Hepatocyte (in vitro differentiated cells): ENCODE measurements around the gene SDC4. TPM values are rescaled to one million over a fixed set of nuclear protein-coding genes. Genes with fewer than 3 reads are reported as not detected.

Experiments used
- DNase-seq: peaks from one replicate; pipeline ENCODE4 v3.0.0-alpha.2; 2016; ENCODE audit warnings: low spot score
- H2AFZ ChIP-seq: fragments of 200-600 bp; sonication (generic); 2 replicates; pipeline ENCODE4 v1.6.0; 2016; ENCODE audit warnings: antibody characterized with exemption, mild to moderate bottlenecking
- H3K27ac ChIP-seq: fragments of 200-600 bp; sonication (generic); 2 replicates; pipeline ENCODE4 v1.5.1; 2016; ENCODE audit warnings: mild to moderate bottlenecking
- H3K27me3 ChIP-seq: fragments of 200-600 bp; sonication (generic); 2 replicates; pipeline ENCODE4 v1.6.1; 2016
- H3K36me3 ChIP-seq: fragments of 200-600 bp; sonication (generic); replicated peaks from 2 replicates; pipeline ENCODE4 v1.5.1; 2016; ENCODE audit warnings: low read depth; ENCODE audit not compliant: insufficient read depth
- H3K4me1 ChIP-seq: fragments of 200-600 bp; sonication (generic); 2 replicates; pipeline ENCODE4 v1.5.1; 2016; ENCODE audit warnings: mild to moderate bottlenecking, moderate library complexity; ENCODE audit not compliant: insufficient read depth
- H3K4me2 ChIP-seq: fragments of 200-600 bp; sonication (generic); 2 replicates; pipeline ENCODE4 v1.6.0; 2016
- H3K4me3 ChIP-seq: fragments of 200-600 bp; sonication (generic); 2 replicates; pipeline ENCODE4 v1.5.1; 2016; ENCODE audit warnings: mild to moderate bottlenecking
- H3K79me2 ChIP-seq: fragments of 200-600 bp; sonication (generic); 2 replicates; pipeline ENCODE4 v1.6.0; 2017; ENCODE audit warnings: mild to moderate bottlenecking
- H3K9me2 ChIP-seq: fragments of 200-600 bp; sonication (generic); replicated peaks from 2 replicates; pipeline ENCODE4 v1.6.0; 2017; ENCODE audit warnings: mild to moderate bottlenecking; ENCODE audit not compliant: insufficient read depth
- H3K9me3 ChIP-seq: fragments of 200-600 bp; sonication (generic); 2 replicates; pipeline ENCODE4 v1.5.1; 2016; ENCODE audit warnings: low read depth, mild to moderate bottlenecking
- H4K20me1 ChIP-seq: fragments of 200-600 bp; sonication (generic); 2 replicates; pipeline ENCODE4 v1.6.0; 2016; ENCODE audit warnings: mild to moderate bottlenecking; ENCODE audit not compliant: insufficient read depth, poor library complexity, severe bottlenecking
- EZH2 ChIP-seq: fragments of 200-600 bp; sonication (generic); IDR thresholded peaks from 2 replicates; pipeline ENCODE4 v1.6.1; 2016; ENCODE audit warnings: antibody characterized with exemption, mild to moderate bottlenecking, borderline replicate concordance
- EZH2phosphoT487 ChIP-seq: fragments of 200-600 bp; sonication (generic); IDR thresholded peaks from one replicate; pipeline ENCODE4 v1.6.1; 2018; ENCODE audit warnings: antibody characterized with exemption, mild to moderate bottlenecking, low read depth, moderate library complexity; ENCODE audit not compliant: unreplicated experiment, severe bottlenecking
- WGBS: methylation state at CpG from one replicate; pipeline ENCODE4 v1.1.6; 2016; ENCODE audit warnings: low lambda C conversion rate; ENCODE audit errors: missing lambda C conversion rate; 5-methylcytosine and 5-hydroxymethylcytosine counted together
- polyA plus RNA-seq: library from polyadenylated mRNA; unstranded; fragments of >200 nt; fragmentation: Nextera tagmentation; extraction: Ambion mirVana; gene quantifications from 2 replicates; pipeline ENCODE4 v1.2.1, GENCODE V29; 2016
- total RNA-seq: library from RNA; depleted of rRNA; stranded (reverse); fragments of >200 nt; gene quantifications from 2 replicates; pipeline ENCODE4 v1.2.3, GENCODE V29; 2014
- TF ChIP-seq, protein P1 (sequence below): fragments of 200-600 bp; sonication (generic); IDR thresholded peaks from 2 replicates; pipeline ENCODE4 v1.5.1; 2016; ENCODE audit warnings: antibody characterized with exemption, mild to moderate bottlenecking; ENCODE audit not compliant: poor library complexity

SDC4 gene
- total and polyA plus RNA-seq, 2 experiments from 2014 or later = 178 to 191 TPM

DNA sequence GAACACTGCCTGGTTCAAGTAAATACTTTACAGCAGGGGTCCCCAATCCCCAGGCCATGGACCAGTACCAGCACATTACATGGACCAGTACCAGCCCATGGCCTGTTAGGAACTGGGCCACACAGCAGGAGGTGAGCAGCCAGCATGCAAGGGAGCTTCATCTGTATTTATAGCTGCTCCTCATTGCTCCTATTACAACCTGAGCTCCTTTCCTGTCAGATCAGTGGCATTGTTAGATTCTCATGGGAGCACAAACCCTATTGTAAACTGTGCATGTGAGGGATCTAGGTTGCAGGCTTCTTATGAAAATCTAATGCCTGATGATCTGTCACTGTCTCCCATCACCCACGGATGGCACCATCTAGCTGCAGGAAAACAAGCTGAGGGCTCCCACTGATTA, 53.6 kb downstream of the SDC4 start:
- peaks cover 14% of the 10 kb centered on the region for H3K27me3 ChIP-seq
- no peaks in the 10 kb centered on the region for H3K79me2 ChIP-seq
- H3K9me3 ChIP-seq = no peaks in the 10 kb centered on the region
- no peak for DNase-seq
- TF ChIP-seq, protein P1, sequence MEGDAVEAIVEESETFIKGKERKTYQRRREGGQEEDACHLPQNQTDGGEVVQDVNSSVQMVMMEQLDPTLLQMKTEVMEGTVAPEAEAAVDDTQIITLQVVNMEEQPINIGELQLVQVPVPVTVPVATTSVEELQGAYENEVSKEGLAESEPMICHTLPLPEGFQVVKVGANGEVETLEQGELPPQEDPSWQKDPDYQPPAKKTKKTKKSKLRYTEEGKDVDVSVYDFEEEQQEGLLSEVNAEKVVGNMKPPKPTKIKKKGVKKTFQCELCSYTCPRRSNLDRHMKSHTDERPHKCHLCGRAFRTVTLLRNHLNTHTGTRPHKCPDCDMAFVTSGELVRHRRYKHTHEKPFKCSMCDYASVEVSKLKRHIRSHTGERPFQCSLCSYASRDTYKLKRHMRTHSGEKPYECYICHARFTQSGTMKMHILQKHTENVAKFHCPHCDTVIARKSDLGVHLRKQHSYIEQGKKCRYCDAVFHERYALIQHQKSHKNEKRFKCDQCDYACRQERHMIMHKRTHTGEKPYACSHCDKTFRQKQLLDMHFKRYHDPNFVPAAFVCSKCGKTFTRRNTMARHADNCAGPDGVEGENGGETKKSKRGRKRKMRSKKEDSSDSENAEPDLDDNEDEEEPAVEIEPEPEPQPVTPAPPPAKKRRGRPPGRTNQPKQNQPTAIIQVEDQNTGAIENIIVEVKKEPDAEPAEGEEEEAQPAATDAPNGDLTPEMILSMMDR = no peak
- H3K9me2 ChIP-seq = no peaks in the 10 kb centered on the region
- H3K4me3 ChIP-seq = no peak overlapping the region
- H3K36me3 ChIP-seq = no peaks in the 10 kb centered on the region
- no peak overlapping the region for H2AFZ ChIP-seq
- no peak overlapping the region for H3K4me2 ChIP-seq
- no peak overlapping the region for H3K27ac ChIP-seq
- no peaks in the 10 kb centered on the region for H3K4me1 ChIP-seq
- WGBS = 92% methylated on average over 1 of the region's 1 CpG
- no peaks in the 10 kb centered on the region for H4K20me1 ChIP-seq

GRCh38 chr20:45294003-45294368, 54.2 kb downstream of the SDC4 start:
- H3K4me1 ChIP-seq = no peaks in the 10 kb centered on the region
- no peaks in the 10 kb centered on the region for H3K79me2 ChIP-seq
- H3K27me3 ChIP-seq = peaks cover 14% of the 10 kb centered on the region
- no peaks in the 10 kb centered on the region for H3K9me2 ChIP-seq
- H3K27ac ChIP-seq = no peak overlapping the region
- peak overlapping the region; percentile 96 for H3K4me2 ChIP-seq
- no peaks in the 10 kb centered on the region for H3K36me3 ChIP-seq
- TF ChIP-seq EZH2phosphoT487 = no peak
- TF ChIP-seq, protein P1 = no peak
- no peak for TF ChIP-seq EZH2
- no peaks in the 10 kb centered on the region for H3K9me3 ChIP-seq
- peak overlapping the region; percentile 92 for H2AFZ ChIP-seq
- WGBS = 65% methylated on average over 5 of the region's 5 CpGs
- DNase-seq = no peak
- no peak overlapping the region for H3K4me3 ChIP-seq
- H4K20me1 ChIP-seq = no peaks in the 10 kb centered on the region

DNA sequence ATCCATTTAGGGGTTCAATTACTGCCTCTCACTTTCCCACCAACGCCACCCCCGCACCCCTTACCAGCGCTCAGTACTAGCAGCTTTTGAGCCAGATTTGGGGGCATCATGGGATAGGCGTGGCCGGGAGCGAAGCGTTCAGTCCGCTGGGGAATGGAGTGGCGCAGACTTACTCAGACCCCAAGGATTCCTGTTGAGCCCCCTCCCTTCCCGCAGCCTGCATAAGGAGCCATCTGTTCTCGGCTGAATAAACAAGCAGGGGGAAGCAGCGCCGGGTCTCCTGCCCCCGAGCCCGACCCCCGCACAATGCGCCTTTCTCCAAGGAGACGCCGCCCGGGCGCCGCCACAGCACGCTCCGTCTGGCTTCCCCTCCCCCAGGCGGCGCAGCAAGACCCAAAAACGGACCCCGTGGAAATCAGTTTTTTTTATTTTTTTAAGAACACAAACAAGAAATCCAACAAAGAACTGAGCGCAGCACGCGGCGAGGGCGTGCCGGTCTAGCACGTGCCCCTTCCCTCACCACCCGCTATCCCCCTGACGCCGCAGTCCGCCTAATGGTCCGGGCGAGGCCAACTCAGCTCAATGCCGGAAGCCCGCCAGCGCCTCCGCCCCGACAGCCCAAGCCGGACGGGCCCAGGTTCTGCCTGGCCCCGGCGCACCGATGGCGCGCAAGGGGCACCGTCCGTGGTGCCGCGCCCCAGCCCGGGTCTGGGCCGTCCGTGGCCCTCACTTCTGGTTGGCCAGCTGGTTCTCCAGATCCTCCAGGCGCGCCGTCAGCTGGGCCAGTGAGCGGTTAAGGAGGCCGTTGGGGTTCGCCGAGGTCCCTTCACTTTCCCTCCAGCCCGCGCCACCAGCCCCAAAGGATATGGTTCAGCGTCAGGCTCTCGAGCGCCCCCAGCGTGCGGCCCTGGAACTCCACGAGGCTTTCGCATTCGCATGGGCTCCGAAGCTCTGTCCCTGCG, 54.9 kb downstream of the SDC4 start:
- Histone ChIP-seq H3K79me2 (no peaks in the 10 kb centered on the region), H4K20me1 (no peaks in the 10 kb centered on the region), H3K9me3 (no peaks in the 10 kb centered on the region), H2AFZ (peak overlapping the region; percentile 92), H3K4me3 (peak overlapping the region; percentile 78), H3K27ac (no peak overlapping the region), H3K4me2 (peak overlapping the region; percentile 96), H3K27me3 (peaks cover 14% of the 10 kb centered on the region), H3K4me1 (no peaks in the 10 kb centered on the region), H3K9me2 (no peaks in the 10 kb centered on the region), H3K36me3 (no peaks in the 10 kb centered on the region)
- TF ChIP-seq EZH2 = no peak
- TF ChIP-seq, protein P1 = peak; percentile 85
- peak; percentile 87 for DNase-seq
- 5% methylated on average over 68 of the region's 79 CpGs for WGBS
